Measurements from ENCODE around the gene TMEM252. TPM values are rescaled to one million over a fixed set of nuclear protein-coding genes. Genes with fewer than 3 reads are reported as not detected.

Gene TMEM252
- total RNA-seq, 1 donor from 2014 or later = not detected

- DNase-seq (ENCODE audit: low read depth in 2 of 2) = peak in 1 of 2 donors; percentile 7
Measured at GRCh38 chr9:68500457-68501381, 40.0 kb downstream of the TMEM252 start.

GRCh38 chr9:68498816-68499215, 41.9 kb downstream of the TMEM252 start:
- no peak for DNase-seq (ENCODE audit: low read depth in 2 of 2)

- no peak for DNase-seq (ENCODE audit: low read depth in 2 of 2)
Measured at GRCh38 chr9:68497629-68498028, 43.1 kb downstream of the TMEM252 start.

- DNase-seq (ENCODE audit: low read depth in 2 of 2) = no peak
Measured at GRCh38 chr9:68496356-68496755, 44.3 kb downstream of the TMEM252 start.

DNA sequence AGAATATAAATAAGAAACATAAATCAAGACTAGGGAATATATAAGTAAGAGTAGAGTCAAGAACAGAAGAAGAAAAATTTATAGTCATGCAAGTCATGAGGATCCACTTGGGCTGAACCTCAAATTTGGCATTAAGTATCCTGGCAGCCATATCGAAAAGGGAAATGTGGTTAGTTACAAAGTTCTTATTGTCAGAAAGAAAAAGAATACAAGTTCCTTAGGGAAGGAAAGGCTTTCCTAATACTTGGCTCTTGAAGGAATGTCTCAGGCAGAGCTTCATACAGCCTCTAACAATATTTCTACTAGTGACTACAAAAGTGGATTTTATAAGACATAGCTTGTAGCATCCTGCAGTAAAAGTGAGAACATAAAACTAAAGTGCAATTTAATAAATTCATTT, 45.4 kb downstream of the TMEM252 start:
- no peak for DNase-seq (ENCODE audit: low read depth in 2 of 2)

- DNase-seq (ENCODE audit: low read depth in 2 of 2) = no peak
Measured at GRCh38 chr9:68493958-68494577, 46.6 kb downstream of the TMEM252 start.

DNA sequence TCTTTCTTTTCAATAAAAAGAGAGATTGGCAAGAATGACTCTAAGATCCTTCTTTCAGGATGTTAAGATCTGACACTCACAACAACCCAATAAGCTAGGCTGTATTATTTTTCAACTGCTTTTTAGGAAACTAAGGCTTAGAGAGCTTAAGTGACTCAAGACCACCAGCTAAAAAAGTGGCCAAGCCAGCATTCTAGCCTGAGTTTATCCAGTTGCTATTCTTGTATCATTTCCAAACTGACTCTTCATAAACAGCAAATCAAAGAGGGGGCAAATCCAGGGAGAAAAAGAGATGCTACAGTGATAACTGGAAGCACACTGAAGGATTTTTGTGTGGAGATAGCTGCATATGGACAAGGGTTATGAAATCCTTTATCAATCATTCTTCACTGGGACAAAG, 47.1 kb downstream of the TMEM252 start:
- DNase-seq (ENCODE audit: low read depth in 2 of 2) = no peak

- DNase-seq (ENCODE audit: low read depth in 2 of 2) = no peak
Measured at GRCh38 chr9:68492806-68493205, 47.9 kb downstream of the TMEM252 start.

DNA sequence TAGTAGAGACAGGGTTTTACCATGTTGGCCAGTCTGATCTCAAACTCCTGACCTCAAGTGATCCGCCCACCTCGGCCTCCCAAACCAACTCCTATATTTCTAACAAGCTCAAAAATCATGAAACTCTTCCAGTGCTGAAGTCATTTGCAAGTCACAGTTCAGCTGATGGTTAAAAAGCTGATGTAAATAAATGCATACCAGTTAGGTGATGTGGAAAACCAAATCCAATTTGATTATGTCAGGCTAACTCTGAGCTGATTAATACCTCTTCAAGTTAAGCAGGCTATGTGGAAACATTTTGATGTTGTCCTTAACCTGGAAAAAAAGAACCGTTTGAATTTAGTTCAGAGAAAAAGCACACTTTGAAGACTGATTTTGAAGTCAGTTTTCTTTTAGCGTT, 51.0 kb downstream of the TMEM252 start:
- DNase-seq (ENCODE audit: low read depth in 2 of 2) = no peak

GRCh38 chr9:68488126-68488525, 52.6 kb downstream of the TMEM252 start:
- DNase-seq (ENCODE audit: low read depth in 2 of 2) = no peak

Other genes with a start within 250 kb of the TMEM252 start
- not detected in 2 replicates for gene FOXD4L3, start 238.0 kb downstream of the TMEM252 start, total RNA-seq
- gene PGM5, start 184.3 kb downstream of the TMEM252 start, total RNA-seq = 27.5 and 295 TPM in 2 replicates
- under 0.01 TPM in 1 of 2 replicates, not detected in the other for gene PIP5K1B, start 164.4 kb upstream of the TMEM252 start, total RNA-seq

Data from lung microvascular endothelial cell (primary cell).